CD4-positive, alpha-beta T cell treated with Interleukin-15 for 1 hour (primary cell): ENCODE results near the gene ZGRF1.
"Not testable (repeated sequence)": the region's sequence is repeated elsewhere in the genome, so short reads cannot be mapped to it uniquely, and the experiment has no call there.

Experiments used
- DNase-seq: peaks from one replicate; pipeline ENCODE4 v3.0.0-alpha.2; 2020

Gene ZGRF1

DNA sequence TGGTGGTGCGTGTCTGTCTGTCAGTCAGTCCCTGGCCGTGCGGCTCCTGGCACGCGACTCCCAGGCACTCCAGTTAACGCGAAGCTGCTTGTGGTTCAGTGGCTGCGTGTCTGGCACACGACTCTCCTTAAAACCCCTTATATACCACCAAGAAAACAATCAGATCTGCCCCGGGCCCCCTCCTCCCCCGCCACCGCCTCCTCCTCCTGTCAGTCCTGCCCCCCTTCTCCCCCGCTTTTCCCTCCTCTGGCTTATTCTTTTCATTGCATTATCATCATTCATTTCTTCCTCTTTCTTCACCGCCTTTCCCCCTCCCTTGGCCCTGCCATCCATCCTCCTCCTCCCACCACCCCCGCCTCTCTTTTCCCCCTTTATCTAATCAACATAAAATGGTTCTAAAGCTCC lies 120.6 kb downstream of the ZGRF1 start, which contains the start of gene NEUROG2:
Gene NEUROG2 (minus strand): TSS at position 115 of the 405 bp plus-strand sequence. CDS start 705 bp downstream, outside the sequence.
- peak; percentile 17 for DNase-seq

GRCh38 chr4:112515198-112516065 lies 121.3 kb downstream of the ZGRF1 start:
- no peak for DNase-seq

- no peak for DNase-seq
Observed at GRCh38 chr4:112514647-112515197, 122.0 kb downstream of the ZGRF1 start.

DNA sequence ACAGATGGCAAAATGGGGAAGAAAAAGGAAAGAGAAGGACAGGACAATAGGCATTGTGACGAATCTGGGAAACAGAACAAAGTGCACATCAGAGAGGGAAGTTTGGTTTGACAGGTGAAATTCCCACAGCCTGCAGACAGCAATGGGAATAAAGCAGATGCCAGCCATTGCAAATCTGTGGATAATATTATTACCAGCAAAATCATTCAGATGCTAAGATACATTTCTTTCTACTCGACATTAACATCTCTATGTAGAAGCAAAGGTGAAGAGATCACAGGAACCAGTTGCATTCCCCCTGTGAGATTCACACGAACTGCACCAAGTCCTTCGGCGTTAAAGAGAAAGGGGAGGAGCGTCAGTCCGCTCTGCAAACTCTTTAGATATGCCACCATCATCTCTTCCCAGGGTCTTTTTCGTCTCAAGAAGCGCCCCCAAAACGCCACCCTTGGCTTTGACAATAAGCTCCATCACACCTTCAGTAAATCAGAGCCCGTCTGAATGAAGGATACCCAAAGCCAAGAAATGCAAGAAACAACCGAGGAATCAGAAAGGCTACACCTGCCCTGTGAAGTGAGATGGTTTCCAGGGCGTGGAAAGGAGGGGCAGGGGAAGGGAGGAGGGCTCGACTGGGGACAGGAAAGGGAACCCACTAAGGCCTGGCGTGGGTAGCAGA lies 122.6 kb downstream of the ZGRF1 start:
- DNase-seq: no peak

- no peak for DNase-seq
Observed at GRCh38 chr4:112511803-112512118, 124.9 kb downstream of the ZGRF1 start.

GRCh38 chr4:112511093-112511802 lies 125.5 kb downstream of the ZGRF1 start:
- DNase-seq: no peak

- no peak for DNase-seq
Observed at GRCh38 chr4:112510291-112511092, 126.2 kb downstream of the ZGRF1 start.

DNA sequence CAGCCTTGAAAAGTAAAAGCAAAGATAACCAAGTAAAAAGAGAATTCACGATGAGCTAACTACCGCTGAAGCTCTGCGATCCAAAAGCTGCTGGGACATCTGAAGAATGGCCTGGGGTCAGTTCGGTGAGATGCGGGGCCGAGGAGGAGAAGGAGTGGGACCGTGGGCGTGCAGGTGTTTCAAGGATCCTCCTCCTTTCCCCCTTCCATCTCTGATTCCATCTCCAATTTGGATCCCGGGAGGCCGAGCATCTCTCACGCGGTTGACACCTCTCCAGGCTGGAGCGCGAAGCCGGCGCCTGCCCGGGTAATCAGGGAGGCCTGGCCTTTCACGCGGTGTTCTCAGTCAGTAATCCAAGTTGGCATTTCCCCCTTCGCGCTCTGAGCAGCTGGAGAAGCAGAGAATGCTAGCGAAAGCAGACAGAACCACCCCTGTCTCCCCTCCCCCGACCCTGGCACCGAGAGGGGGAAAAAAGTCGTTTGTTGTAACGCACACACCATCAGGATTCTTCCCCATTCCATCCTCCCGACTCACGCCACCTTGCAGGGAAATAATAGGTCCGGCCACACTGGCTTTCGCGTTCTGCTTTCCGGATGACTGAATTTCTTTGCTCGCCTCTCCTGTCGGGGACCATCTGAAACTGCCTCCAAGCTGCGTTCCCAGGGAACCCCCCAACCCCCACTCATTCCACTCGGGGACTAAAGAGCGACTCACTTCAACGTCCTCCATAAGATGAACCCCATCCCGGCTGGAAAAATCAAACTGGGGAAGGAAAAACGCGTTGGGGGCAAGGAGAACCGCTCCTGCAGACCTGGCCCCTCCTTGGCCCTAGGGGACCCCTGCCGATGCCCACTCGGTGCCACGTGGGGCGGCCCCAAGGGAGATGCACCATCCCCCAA lies 127.2 kb downstream of the ZGRF1 start:
- DNase-seq: no peak

- no peak for DNase-seq
Observed at GRCh38 chr4:112508356-112508755, 128.4 kb downstream of the ZGRF1 start.

DNA sequence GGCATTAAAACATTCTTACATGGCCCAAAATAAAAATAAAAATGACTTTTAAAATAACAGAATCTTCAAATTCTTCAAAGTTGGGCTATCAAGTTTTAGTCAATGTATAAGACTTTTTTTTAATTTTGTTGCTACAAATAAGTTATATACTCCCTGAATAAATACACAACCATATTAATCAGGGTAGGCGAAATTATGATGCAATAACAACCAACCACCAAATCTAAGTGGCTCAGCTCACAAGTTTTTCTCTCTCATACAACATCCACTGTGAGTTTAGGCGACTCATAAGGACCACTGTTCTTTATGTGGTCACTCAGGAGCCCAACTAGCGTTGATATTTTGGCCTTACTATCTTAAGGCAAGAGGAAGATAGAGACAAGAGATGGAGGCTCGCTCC lies 131.9 kb downstream of the ZGRF1 start:
- DNase-seq: no peak

DNA sequence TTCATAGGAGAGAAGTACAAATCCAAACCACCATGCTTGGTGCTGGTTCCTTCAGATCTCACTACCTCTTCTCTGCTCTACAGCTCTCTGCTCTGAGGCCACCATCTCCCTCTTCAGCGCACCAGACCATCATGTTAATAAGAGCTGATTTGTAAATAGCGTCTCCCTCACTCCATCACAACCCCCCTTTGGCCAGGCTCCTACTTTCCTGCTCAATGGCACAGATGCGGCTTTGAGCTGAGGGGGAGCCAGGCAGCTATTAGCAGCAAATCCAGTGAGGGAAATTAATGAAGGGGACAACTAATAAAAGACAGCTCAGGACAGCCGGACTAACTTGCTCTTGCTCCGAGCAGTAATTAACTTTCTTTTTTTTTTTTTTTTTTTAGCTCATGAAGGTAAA lies 133.8 kb downstream of the ZGRF1 start:
- no peak for DNase-seq

GRCh38 chr4:112492321-112492720 lies 144.4 kb downstream of the ZGRF1 start:
- no peak for DNase-seq

DNA sequence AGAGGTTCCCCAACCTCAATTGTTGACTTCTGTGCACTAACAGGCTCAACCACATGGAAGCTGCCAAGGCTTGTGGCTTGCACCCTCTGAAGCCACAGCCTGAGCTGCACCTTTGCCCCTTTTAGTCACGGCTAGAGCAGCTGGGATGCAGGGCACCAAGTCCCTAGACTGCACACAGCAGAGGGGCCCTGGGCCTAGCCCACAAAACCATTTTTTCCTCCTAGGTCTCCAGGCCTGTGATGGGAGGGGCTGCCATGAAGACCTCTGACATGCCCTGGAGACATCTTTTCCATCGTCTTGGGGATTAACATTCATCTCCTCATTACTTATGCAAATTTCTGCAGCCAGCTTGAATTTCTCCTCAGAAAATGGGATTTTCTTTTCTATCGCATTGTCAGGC lies 145.9 kb downstream of the ZGRF1 start:
- DNase-seq: not testable (repeated sequence)
